HT-29 (cell line): ENCODE data around the gene SPAM1. TPM values are rescaled to one million over a fixed set of nuclear protein-coding genes. Genes with fewer than 3 reads are reported as not detected.
"Not testable (repeated sequence)": the region's sequence is repeated elsewhere in the genome, so short reads cannot be mapped to it uniquely, and the experiment has no call there.

Experiments used
- DNase-seq: peaks from one replicate; pipeline ENCODE4 v3.0.0-alpha.2; 2015; ENCODE audit warnings: low spot score
- total RNA-seq: library from RNA; depleted of rRNA; stranded (reverse); fragments of >200 nt; shearing (Covaris generic); gene quantifications from 2 replicates; pipeline ENCODE4 v1.2.3, GENCODE V29; 2014; rRNA removed

SPAM1 gene, protein sequence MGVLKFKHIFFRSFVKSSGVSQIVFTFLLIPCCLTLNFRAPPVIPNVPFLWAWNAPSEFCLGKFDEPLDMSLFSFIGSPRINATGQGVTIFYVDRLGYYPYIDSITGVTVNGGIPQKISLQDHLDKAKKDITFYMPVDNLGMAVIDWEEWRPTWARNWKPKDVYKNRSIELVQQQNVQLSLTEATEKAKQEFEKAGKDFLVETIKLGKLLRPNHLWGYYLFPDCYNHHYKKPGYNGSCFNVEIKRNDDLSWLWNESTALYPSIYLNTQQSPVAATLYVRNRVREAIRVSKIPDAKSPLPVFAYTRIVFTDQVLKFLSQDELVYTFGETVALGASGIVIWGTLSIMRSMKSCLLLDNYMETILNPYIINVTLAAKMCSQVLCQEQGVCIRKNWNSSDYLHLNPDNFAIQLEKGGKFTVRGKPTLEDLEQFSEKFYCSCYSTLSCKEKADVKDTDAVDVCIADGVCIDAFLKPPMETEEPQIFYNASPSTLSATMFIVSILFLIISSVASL
- not detected in 2 replicates for total RNA-seq

DNA sequence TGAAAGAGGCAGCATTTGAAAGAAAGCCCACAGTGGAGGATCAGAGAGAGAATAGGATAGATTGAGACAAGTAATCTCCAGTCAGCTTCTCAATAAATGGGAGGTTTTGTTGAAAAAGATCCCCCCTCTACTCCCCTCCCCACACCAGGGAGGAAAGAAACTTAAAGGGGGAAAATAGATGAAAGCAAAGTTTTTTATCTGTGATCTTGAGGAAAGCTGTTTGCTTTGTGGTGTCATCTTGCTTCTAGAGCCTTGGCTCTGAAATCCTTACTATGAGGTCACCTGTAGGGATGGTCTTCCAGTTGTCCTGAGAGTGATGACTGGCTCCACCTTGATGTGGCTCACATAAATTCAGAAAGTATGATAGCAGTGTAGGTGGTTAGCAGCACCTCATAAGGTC, at the start of gene SPAM1:
SPAM1 (plus strand) TSS at position 301 of the 400 bp plus-strand sequence. CDS start 28,330 bp downstream, outside the sequence.
- no peak for DNase-seq

DNA sequence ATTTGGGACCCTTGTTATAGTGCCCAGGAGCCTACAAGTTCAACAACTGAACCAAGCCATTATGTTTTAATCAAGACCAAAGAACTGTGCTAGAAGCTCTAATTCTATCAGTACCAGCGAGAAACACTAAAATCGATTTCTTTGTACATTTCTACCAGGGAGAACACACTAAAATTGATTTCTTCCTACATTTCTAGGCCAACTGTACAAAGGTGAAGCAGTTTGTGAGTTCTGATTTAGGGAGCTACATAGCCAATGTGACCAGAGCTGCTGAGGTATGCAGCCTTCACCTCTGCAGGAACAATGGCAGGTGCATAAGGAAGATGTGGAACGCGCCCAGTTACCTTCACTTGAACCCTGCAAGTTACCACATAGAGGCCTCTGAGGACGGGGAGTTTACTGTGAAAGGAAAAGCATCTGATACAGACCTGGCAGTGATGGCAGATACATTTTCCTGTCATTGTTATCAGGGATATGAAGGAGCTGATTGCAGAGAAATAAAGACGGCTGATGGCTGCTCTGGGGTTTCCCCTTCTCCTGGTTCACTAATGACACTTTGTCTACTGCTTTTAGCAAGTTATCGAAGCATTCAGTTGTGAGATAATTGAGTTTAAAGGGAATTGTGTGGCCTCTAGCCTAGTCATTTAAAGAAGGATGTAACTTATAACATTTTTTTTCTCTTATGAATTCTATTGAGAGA, 48.3 kb upstream of the SPAM1 start:
- no peak for DNase-seq

DNA sequence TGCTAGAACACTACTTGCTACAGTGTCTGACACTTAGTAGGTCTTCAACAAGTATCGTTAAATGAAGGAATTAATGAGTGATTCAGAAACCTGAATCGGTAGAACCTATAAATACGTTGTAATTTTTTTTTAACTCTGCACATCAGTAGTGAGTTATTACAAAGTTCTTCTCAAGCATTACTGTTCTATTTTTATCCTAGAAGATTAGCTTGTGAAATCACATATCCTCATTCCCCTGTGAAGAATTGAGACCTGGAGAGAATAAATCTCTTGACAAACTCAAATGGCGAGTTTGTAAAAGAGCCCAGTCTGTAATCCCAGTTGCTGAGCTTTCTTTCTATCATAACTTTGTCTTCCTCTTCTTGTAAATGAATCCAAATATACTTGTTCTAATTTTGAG, 45.4 kb upstream of the SPAM1 start:
- no peak for DNase-seq

DNA sequence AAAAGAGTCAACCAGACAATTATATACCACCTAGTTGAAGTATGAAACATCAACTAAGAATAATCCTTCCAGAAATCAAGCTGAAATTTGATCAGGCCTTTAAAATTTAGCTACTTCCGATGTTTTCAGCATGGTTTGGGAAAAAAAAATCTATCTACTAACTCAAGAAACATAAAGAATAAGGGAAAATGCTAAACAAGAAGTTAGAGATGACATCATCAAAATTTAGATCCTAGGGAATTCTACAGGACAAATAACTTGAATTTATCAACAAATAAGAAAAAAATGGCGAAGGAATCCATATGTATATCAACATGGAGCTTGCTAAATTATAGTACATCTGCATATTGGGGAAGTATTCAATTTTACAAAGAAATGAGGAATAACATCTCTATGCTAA, 43.7 kb upstream of the SPAM1 start:
- DNase-seq = no peak

DNA sequence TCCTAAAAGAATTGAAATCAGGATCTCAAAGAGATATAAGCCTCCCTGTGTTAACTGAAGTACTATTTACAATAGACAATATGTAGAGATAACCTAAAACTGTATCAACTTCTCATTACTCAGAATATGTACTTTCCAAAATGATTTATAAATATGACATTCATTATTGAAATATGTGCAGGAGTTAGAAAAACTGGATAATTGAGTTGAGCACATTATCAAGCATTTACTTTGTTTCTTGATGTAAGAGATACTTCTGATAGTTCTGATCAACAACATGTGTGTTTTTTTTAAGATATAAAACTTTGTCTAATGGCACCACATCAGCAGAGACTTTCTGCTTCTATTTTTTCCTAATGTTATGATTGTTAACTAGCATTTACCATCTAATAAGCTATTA, 41.9 kb upstream of the SPAM1 start:
- no peak for DNase-seq

DNA sequence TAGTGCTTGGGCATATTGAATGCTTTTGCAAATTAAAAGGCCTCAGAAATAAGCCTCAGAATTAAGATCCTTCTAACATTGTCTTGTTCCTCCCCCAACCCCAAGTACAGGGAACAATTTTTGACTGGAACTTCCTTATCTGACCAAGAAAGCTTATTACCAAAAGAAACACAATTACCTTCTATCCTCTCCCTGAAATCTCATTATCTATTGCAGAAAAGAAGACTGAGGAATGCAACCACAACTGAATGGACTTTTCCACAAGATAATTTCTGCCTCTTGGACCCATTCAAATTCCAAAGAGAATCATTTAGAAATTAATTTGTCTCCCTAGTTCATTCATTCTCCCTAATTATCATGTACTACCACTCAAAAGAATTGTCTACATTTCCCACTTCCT, 36.8 kb upstream of the SPAM1 start:
- DNase-seq = no peak

DNA sequence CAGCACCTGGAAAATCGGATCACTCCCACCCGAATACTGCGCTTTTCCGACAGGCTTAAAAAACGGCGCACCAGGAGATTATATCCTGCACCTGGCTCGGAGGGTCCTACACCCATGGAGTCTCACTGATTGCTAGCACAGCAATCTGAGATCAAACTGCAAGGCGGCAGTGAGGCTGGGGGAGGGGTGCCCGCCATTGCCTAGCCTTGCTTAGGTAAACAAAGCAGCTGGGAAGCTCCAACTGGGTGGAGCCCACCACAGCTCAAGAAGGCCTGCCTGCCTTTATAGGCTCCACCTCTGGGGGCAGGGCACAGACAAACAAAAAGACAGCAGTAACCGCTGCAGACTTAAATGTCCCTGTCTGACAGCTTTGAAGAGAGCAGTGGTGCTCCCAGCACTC, 30.3 kb upstream of the SPAM1 start:
- not testable (repeated sequence) for DNase-seq

DNA sequence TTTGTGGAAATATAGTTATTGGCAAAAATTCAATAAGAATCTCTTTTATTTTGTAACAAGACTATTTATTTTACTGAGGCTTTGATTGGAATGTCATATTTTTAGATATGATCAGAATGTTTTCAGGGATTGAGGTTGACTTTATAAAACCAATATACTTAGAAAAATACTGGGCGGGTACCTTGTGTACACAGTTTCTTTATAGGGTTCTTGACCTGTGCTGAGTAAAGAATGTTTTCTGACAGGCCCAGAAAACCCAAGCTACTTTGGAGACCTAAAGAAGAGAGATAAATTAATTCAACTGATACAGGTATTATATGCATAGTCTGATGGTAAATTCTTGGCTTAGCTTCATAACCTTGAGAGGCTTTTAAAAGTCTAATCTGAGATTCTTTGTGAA, 23.9 kb upstream of the SPAM1 start:
- DNase-seq = peak; percentile 65

DNA sequence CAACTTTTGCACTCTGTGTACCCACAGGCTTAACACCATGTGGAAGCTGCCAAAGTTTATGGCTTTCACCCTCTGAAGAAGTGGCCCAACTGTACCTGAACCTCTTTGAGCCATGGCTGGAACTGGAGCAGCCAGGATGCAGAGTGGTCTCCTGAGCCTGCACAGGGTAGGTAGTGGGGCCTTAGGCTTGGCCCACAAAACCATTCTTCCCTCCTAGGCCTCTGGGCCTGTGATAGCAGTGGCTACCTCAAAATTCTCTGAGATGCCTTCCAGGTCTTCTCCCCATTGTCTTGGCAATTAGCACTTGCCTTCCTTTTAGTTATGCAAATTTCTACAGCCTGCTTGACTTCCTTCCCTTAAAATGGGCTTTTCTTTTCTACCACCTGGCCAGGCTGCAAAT, 19.3 kb upstream of the SPAM1 start:
- DNase-seq = no peak

DNA sequence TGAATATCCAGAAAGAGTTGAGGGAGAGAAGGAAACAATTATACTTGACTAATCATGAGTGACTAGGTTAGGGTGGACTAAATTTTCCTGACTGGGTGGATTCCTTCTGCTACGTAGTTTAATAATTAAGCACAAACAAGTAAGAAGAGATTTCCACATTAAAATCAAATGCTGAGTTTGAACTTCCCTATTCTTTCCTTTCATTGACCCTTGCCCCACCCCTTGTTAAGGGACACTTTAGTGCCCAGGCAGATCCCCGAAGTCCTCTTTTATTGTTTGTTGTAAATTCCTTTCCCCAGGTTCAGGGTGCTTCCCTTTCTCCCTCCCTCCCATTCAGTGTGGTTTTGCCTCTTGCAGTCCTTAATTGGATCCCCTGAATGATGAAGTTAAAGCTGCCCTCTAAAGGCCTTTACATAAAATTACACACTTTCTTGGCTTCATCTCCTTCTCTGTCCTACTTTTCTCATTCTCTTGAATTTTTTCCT, 8.8 kb upstream of the SPAM1 start:
- DNase-seq = peak; percentile 89

DNA sequence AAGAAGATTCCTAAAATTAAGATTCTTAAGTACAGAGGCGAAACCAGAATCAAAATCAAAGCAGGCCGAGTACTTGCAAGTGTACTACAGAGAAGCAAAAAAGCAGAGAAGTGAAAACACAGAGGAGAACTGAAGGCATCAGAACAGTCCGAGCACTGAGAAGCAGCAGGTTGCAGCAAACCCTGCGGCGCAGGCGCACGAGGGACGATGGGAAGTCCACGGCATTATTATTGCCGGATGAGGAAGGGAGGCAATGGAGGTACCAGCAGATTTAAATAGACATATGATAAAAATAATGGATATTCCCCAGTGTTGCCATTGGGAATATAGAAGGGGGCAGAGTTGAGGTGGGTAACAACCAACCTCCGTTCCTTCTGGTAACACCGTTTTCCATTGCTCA, 7.2 kb upstream of the SPAM1 start:
- DNase-seq = no peak

DNA sequence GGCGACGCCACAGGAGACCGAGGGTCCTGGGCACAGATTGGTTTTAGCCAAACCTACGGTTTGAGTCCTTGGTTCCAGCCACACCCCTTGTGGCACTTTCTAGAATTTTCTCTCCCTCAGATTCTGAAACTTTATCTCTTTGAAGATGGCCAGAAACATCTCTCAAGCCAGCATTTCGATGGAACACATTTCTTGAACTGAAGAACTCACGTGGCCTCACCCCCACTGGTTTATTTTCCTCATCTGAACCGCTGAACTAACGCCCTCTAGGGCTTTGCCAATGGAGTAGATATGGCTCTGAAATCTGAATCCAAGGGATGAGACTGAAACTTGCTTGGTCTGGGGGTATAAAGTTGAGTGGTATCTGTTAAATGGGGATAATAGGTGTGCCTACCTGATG, 6.7 kb upstream of the SPAM1 start:
- DNase-seq = no peak

DNA sequence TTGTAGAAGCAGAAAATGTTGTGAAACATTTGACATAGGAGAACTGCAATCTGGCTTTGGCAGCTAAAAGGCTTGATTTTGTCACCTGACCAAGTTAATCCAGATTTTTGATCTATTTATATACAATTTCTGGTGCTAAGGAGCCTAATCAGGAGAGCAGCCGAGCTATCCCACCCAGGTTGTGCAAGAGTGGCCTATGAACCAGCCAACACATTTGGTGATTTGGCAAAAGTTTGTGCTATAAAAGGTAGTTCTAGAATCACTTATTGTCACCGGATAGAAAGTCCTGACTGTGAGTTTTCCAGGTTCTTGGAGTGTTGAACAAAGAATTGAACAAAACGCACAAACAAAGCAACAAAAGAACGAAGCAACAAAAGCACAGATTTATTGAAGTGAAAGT, 1.4 kb upstream of the SPAM1 start:
- DNase-seq = no peak

DNA sequence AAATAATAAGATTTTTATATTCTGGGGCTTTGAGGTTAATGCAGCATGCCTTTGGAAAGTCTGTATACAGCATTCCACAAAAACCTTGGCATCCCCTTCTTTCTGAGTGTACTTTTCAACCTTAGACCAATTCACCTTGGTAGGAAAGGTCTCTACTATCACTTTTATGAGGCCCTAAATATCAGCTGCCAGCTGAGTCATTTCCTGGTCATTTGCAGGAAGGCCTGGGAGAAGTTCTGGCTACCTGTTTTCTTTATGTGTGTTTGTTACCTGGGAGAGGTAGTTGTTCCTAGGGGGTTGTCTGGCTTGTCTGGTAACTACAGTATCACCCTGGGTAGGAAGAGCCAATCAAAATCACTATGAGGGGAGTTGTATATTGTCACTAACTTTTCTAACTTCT, 4.1 kb downstream of the SPAM1 start:
- DNase-seq = peak; percentile 95

DNA sequence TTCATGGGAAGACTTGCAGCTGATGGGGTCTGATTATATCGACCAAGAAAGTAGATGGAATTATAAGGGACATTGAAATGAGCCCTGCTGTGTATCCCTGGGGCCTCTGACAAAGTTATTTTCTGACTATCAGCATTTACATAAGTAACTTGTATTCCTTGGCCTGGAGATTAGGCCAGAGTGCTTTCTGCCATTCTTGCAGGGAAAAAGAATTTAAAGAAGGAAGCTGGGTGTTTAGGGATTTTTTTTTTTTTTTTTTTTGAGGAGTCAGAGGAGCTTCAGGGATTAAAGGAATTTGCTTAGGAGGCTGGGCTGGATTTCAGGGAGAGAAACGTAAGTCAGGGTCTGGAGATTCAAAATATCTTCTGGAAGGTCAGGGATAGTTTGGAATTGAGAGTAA, 4.6 kb downstream of the SPAM1 start:
- no peak for DNase-seq

DNA sequence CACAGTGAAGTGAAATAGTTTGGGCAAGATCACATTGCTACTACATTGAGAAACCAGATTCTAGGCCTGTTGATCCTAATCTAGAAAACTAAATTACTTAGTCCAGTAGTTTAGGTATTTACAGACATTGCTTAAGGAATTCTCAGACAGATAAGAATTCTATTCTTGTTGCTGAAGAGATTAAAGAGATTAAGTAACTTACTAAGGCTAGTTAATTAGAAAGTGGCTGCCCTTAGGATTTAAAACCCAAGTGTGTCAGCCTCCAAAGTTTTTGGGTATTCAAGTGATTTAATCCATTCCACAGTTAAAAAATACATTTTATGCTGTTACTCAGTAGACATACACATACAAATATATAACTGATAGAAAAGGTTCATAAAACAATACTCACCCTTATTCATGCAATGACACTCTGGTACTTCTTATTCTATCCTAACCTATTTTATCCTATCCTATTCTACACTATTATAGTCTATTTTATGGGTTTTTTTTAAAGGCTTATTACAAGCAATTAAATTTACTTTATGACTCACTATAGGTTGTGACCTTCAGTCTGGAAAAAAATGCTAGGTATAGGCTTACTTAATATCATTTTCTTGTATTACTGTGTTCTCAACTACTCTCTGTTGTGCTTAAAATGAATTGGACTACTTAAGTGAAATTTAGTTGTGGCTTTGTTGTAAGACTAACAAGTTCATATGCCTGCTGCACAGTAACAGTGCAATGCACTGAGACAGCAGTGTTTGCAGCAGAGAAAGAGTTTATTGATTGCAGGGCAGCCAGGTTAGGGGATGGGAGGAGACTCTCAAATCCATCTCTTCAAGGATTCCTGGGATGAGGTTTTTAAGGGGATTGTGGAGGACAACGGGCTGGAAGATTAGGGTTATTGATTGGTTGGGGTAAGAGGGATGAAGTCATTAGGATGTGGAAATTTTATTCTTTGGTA, 10.7 kb downstream of the SPAM1 start:
- DNase-seq = peak; percentile 60

DNA sequence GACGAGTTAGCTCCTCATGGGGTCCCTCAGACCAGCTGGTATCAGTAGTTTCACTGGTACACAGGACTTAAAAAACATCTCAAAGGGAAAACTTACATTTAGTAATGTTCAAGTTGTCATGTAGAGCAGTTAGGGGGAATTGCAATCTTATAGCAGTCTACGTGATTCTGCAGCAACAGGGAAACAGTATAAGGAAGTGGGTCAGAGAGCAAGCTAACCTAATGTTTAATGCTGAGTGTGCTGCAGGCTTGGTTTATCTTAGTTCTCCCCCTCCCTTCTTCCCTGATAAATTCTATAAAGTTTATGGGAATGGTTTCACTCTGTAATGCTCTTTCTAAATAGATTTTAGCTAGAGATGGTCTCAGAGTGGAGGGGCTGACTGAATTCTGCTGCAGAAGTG, 11.3 kb downstream of the SPAM1 start:
- no peak for DNase-seq

DNA sequence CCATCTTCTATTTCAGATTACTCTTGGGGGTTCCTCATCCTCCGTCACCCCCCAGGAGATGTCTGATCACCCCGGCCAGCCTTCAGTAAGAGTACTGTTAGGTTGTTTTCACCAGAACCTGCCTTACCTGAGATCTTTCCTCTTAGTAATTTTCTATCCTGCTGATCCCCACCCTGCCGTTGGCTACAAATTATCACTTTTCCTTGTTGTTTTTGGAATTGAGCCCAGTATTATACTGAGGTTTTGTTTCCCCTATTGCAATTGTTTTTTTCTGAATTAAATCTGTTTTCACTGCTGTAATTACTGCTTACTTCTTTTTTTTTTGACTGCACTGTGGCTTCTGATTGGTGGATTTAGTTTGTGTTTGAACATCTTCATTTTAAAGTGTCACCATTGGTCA, 14.7 kb downstream of the SPAM1 start:
- peak; percentile 54 for DNase-seq

DNA sequence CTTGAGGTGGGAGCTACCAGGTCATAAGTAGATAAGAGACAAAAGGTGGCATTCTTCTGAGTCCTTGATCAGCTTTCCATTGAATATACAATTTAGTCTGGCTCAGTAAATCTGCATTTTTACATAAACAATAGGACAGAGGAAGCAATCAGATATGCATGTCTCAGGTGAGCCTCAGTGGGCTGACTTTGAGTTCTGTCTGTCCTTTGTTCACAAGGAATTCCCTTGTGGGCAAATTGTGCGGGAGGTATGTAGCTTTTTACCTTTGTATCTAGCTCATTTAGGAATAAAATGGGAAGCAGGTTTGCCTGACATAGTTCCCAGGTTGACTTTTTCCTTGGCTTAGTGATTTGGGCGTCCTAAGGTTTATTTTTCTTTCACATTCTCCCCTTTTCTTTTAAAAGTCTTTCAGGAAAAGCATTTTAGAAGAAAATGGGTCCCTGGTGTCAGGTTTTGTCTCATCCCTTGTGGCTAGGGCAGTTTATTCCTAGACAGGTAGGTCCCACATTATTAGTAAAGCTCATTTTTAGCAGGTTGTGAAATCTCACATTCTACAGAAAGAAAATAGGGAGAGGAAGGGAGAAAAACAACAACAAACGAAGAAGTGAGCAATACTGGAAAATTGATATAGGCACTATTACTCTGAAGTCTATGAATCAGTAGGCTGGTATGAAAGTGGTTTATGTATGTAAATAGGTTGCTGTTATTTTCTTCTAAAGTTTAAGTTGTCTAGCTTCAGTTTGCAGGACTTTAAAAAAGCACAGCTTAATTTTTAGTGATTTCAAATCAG, 16.5 kb downstream of the SPAM1 start:
- DNase-seq = peak; percentile 28

DNA sequence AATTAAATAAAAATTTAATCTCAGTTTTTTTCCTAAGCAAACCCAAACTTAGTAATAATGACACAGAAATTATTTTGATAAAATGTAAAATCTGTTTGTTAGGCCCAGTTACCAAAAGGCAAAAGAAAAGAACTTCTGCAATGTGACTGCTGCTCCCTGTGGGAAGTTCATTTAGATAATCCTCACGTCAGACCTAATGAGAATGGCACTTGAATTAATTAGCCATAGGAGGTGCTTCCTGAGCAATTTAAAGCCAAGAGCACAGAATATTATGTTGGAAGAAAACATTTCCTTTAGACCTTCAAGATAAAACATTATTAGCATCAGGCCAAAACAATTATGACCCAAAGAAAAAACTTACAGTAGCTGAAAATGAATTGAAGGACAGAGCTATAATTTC, 19.4 kb downstream of the SPAM1 start:
- DNase-seq = no peak

DNA sequence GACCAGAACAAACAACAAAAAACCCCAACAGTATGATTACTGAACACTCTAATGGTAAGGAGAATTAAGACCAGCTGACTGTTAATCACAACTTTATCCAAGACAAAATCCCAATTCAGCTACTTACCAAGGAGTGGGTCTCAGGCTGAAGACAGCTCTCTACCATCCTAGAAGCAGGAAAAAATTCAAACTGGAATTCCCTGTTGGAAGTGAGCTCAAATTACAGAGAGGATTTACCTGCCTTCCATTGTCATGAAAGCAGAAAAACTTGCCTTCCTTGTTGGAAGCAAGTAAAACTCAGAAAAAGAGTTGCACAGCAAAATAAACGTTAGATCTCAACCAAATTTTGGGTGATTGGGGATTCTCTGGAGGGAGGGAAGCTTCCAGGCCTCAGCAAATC, 20.9 kb downstream of the SPAM1 start:
- no peak for DNase-seq
